ENCODE data around the gene TPM2. TPM values are rescaled to one million over a fixed set of nuclear protein-coding genes. Genes with fewer than 3 reads are reported as not detected.

The TPM2 gene
- total RNA-seq, 2 donors from 2014 or later = 523 to 604 TPM

- intact Hi-C loops (cut with DNase I) = no loop called here
- no peak for DNase-seq
- no peak for ATAC-seq
Measured at GRCh38 chr9:35662437-35662836, 27.3 kb downstream of the TPM2 start.

GRCh38 chr9:35661756-35662350 is 27.9 kb downstream of the TPM2 start:
- ATAC-seq (no peak), DNase-seq (no peak)
- intact Hi-C loops (cut with DNase I) = loop anchor here in 1 of 2 donors (2.0 kb wide), 2 partner anchors 27 to 67 kb away; partner anchors contain the start of gene TPM2

- no peak for DNase-seq
- intact Hi-C loops (cut with DNase I) = loop anchor here in 1 of 2 donors (2.0 kb wide), 2 partner anchors 28 to 68 kb away; partner anchors contain the start of gene TPM2
- ATAC-seq = no peak
Measured at GRCh38 chr9:35660966-35661415, 28.7 kb downstream of the TPM2 start.

GRCh38 chr9:35659340-35659739 is 30.4 kb downstream of the TPM2 start:
- DNase-seq (no peak), ATAC-seq (peak; percentile 0 to 5)
- intact Hi-C loops (cut with DNase I) = no loop called here

GRCh38 chr9:35658968-35659220 is 30.8 kb downstream of the TPM2 start:
- ATAC-seq (peak in 1 of 2 donors; percentile 7), DNase-seq (peak; percentile 60)
- intact Hi-C loops (cut with DNase I) = no loop called here

- intact Hi-C loops (cut with DNase I) = no loop called here
- DNase-seq (peak; percentile 90), ATAC-seq (peak; percentile 82 to 83)
Measured at GRCh38 chr9:35658137-35658967, 31.4 kb downstream of the TPM2 start, which contains the start of gene CCDC107. TSS of gene CCDC107 (plus strand) at chr9:35658292. CDS start at chr9:35658380, 88 bp downstream.

GRCh38 chr9:35657546-35658136 is 32.1 kb downstream of the TPM2 start, which contains the start of gene RMRP:
TSS of gene RMRP (minus strand) at chr9:35658019.
- intact Hi-C loops (cut with DNase I) = no loop called here
- DNase-seq = peak; percentile 99
- ATAC-seq = peak; percentile 95 to 97

- ATAC-seq (peak; percentile 7 to 17), DNase-seq (no peak)
- intact Hi-C loops (cut with DNase I) = no loop called here
Measured at GRCh38 chr9:35656831-35657545, 32.7 kb downstream of the TPM2 start.

- intact Hi-C loops (cut with DNase I) = no loop called here
- DNase-seq (no peak), ATAC-seq (no peak)
Measured at GRCh38 chr9:35656348-35656747, 33.4 kb downstream of the TPM2 start.

GRCh38 chr9:35653611-35654010 is 36.1 kb downstream of the TPM2 start:
- no peak for ATAC-seq
- intact Hi-C loops (cut with DNase I) = no loop called here

GRCh38 chr9:35652829-35653209 is 36.9 kb downstream of the TPM2 start:
- ATAC-seq = no peak
- intact Hi-C loops (cut with DNase I) = no loop called here
- no peak for DNase-seq

More at GRCh38 chr9:35653611-35654010, 36.1 kb downstream of the TPM2 start:
- no peak for DNase-seq

- ATAC-seq = no peak
- no peak for DNase-seq
- intact Hi-C loops (cut with DNase I) = no loop called here
Measured at GRCh38 chr9:35651956-35652828, 37.5 kb downstream of the TPM2 start.

- ATAC-seq (no peak), DNase-seq (no peak)
- intact Hi-C loops (cut with DNase I) = no loop called here
Measured at GRCh38 chr9:35650341-35651158, 39.2 kb downstream of the TPM2 start, which contains the start of gene SIT1. TSS of gene SIT1 (minus strand) at chr9:35650931. CDS start at chr9:35650853, 78 bp downstream.

GRCh38 chr9:35649431-35650340 is 40.0 kb downstream of the TPM2 start:
- ATAC-seq (peak; percentile 3), DNase-seq (peak; percentile 69)
- intact Hi-C loops (cut with DNase I) = loop anchor here in 1 of 2 donors (5.0 kb wide), 1 partner anchor 233 kb away; no protein-coding TSS in a partner anchor

- ATAC-seq = peak; percentile 95 to 96
- DNase-seq = peak; percentile 95
- intact Hi-C loops (cut with DNase I) = loop anchor here in 1 of 2 donors (5.0 kb wide), 1 partner anchor 236 kb away; no protein-coding TSS in a partner anchor
Measured at GRCh38 chr9:35646533-35647265, 43.0 kb downstream of the TPM2 start.

GRCh38 chr9:35646153-35646532 is 43.6 kb downstream of the TPM2 start:
- DNase-seq = peak; percentile 30
- intact Hi-C loops (cut with DNase I) = loop anchor here in 1 of 2 donors (5.0 kb wide), 1 partner anchor 236 kb away; no protein-coding TSS in a partner anchor
- peak; percentile 17 to 36 for ATAC-seq

All from left cardiac atrium (tissue), 4 donors.